KBM-7 (cell line): Measurements from ENCODE around the gene GPR146.
"Not testable (repeated sequence)": the region's sequence is repeated elsewhere in the genome, so short reads cannot be mapped to it uniquely, and the experiment has no call there.

ENCODE experiments used
- DNase-seq: peaks from one replicate; pipeline ENCODE4 v3.0.0-alpha.2; 2015
- in situ Hi-C: fragments of 300-500 bp; cut with MboI; formaldehyde crosslinking; loops from 2 replicates; pipeline ENCODE4 v1.14.3; 2020; ENCODE audit warnings: low sequenced_read_pairs, low pct_unique_long_range_greater_than_20kb, mixed read lengths

The GPR146 gene

GRCh38 chr7:1068013-1068412 is 23.7 kb downstream of the GPR146 start:
- DNase-seq, result no peak
- in situ Hi-C loops, result no loop called here

GRCh38 chr7:1068619-1069018 is 24.3 kb downstream of the GPR146 start:
- in situ Hi-C loops, result no loop called here

GRCh38 chr7:1070544-1071011 is 26.2 kb downstream of the GPR146 start:
- in situ Hi-C loops, result no loop called here
- DNase-seq, result no peak

More at GRCh38 chr7:1068619-1069018, 24.3 kb downstream of the GPR146 start:
- DNase-seq, result no peak

- no peak for DNase-seq
- in situ Hi-C loops, result no loop called here
Observed at GRCh38 chr7:1071731-1072254, 27.4 kb downstream of the GPR146 start.

GRCh38 chr7:1073142-1073977 is 29.0 kb downstream of the GPR146 start:
- in situ Hi-C loops, result no loop called here
- no peak for DNase-seq

- in situ Hi-C loops, DNase-seq: not testable (repeated sequence)
Observed at GRCh38 chr7:1074018-1074417, 29.7 kb downstream of the GPR146 start.

- in situ Hi-C loops, result no loop called here
- DNase-seq, result no peak
Observed at GRCh38 chr7:1074593-1075431, 30.5 kb downstream of the GPR146 start.

GRCh38 chr7:1076184-1077072 is 32.1 kb downstream of the GPR146 start:
- in situ Hi-C loops, result no loop called here

GRCh38 chr7:1078519-1078918 is 34.2 kb downstream of the GPR146 start:
- in situ Hi-C loops, result no loop called here
- DNase-seq, result no peak

More at GRCh38 chr7:1076184-1077072, 32.1 kb downstream of the GPR146 start:
- no peak for DNase-seq

GRCh38 chr7:1078985-1079384 is 34.6 kb downstream of the GPR146 start:
- DNase-seq, result no peak

GRCh38 chr7:1079546-1079945 is 35.2 kb downstream of the GPR146 start:
- DNase-seq, result no peak
- in situ Hi-C loops, result no loop called here

More at GRCh38 chr7:1078985-1079384, 34.6 kb downstream of the GPR146 start:
- in situ Hi-C loops, result no loop called here

- in situ Hi-C loops, result no loop called here
Observed at GRCh38 chr7:1080252-1080920, 36.0 kb downstream of the GPR146 start.

GRCh38 chr7:1080921-1081255 is 36.5 kb downstream of the GPR146 start:
- in situ Hi-C loops, result no loop called here

More at GRCh38 chr7:1080252-1080920, 36.0 kb downstream of the GPR146 start:
- DNase-seq, result no peak

GRCh38 chr7:1081336-1081735 is 37.0 kb downstream of the GPR146 start:
- in situ Hi-C loops, result no loop called here

More at GRCh38 chr7:1080921-1081255, 36.5 kb downstream of the GPR146 start:
- no peak for DNase-seq

GRCh38 chr7:1081931-1082401 is 37.6 kb downstream of the GPR146 start:
- no peak for DNase-seq
- in situ Hi-C loops, result no loop called here

More at GRCh38 chr7:1081336-1081735, 37.0 kb downstream of the GPR146 start:
- no peak for DNase-seq

GRCh38 chr7:1083729-1084657 is 39.6 kb downstream of the GPR146 start:
- in situ Hi-C loops, result no loop called here
- DNase-seq, result no peak

- in situ Hi-C loops, result no loop called here
- no peak for DNase-seq
Observed at GRCh38 chr7:1085266-1085665, 40.9 kb downstream of the GPR146 start.
